Umbilical cord (tissue), 2 donors: ENCODE data around the gene USB1. TPM values are rescaled to one million over a fixed set of nuclear protein-coding genes. Genes with fewer than 3 reads are reported as not detected.
A peak's percentile ranks its signal among the peaks of the same experiment; 100 is the strongest.
"Not testable (repeated sequence)": the region's sequence is repeated elsewhere in the genome, so short reads cannot be mapped to it uniquely, and the experiment has no call there.

Experiments used
- DNase-seq: peaks from one replicate; pipeline ENCODE4 v3.0.0-alpha.2; 2015; ENCODE audit warnings: low spot score
- total RNA-seq: library from RNA; depleted of rRNA; stranded (reverse); fragments of >200 nt; gene quantifications from one replicate; pipeline ENCODE4 v1.2.3, GENCODE V29; 2014; ENCODE audit warnings: low replicate concordance; ENCODE audit not compliant: insufficient read depth

The USB1 gene
- total RNA-seq, 1 donor from 2014 or later: 41.4 TPM

- no peak for DNase-seq
Measured at GRCh38 chr16:57970319-57970718, 30.9 kb upstream of the USB1 start.

DNA sequence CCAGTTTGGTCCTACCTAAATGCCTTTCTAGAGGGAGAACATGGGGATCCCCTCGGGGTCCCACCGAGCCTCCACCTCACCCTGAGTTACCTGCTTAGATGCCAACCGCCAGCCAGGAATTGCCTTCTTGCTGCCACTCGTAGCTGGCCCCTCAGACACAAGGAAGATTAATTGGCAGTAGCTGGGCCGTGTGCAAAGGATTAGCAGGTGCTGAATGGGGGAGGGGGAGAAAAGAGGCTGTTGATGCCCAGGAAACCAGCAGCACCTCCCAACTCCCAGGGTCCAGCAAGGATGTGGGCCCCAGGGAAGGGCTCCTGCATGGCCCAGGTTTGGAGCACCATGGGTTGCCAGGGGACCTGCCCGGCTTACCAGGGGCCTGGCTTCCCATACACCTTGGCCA is 30.2 kb upstream of the USB1 start, which contains the start of gene CNGB1:
Gene CNGB1, minus strand, starts transcription at position 159 of the 400 bp plus-strand sequence. CDS start 3,842 bp downstream, outside the sequence.
- DNase-seq: no peak

GRCh38 chr16:57971848-57972247 is 29.4 kb upstream of the USB1 start:
- no peak for DNase-seq

DNA sequence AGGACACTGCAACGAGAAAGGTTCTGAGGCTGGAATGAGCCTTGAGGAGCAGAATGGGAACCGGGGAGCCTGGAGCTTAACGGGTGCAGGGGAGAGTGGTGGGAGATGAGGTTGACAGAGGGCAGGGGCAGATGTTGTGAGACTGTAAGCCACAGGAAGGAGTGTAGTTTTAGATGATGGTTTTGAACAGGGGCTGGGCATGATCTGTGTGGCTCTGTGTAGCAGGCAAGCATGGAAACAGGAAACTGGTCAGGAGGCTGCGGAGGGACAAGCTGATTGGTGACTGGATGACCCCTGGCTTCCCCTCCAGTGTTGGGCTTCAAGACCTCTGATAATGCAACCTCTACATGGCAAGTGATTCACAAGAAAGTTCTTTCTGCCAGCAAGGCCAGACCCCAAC is 28.9 kb upstream of the USB1 start:
- DNase-seq: no peak

GRCh38 chr16:57976331-57976796 is 24.8 kb upstream of the USB1 start:
- peak; percentile 29 for DNase-seq

DNA sequence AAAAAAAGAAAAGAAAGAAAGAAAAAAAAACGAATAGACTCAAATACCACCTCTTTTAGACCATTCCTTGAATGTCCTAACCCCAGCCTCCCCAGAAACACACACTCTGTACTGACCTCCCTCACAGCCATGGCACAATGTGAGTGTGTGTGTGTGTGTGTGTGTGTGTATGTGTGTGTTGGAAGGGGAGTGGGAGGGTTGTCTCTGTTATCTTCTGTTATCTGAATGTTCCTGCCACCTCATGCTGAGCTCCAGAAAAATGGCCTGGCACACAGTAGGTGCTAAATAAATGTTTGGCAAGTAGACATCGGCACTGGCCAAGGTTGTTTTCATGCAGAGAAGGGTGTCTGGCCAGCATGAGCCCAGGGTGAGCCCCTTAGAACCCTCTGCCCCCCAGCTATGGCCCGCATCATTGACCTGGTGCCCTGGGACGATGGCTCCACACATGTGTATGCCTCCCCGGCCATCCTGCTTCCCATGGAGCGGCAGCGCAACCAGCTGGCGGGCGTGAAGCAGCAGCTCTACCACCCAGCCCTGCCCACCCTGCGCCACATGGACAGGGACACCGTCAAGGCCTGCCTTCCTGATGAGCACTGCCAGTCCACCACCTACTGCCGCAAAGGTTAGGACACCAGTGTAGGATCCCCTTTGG is 23.7 kb upstream of the USB1 start:
- DNase-seq: no peak

GRCh38 chr16:57978070-57978465 is 23.1 kb upstream of the USB1 start:
- DNase-seq: not testable (repeated sequence)

GRCh38 chr16:57979006-57979585 is 22.1 kb upstream of the USB1 start:
- DNase-seq: no peak

DNA sequence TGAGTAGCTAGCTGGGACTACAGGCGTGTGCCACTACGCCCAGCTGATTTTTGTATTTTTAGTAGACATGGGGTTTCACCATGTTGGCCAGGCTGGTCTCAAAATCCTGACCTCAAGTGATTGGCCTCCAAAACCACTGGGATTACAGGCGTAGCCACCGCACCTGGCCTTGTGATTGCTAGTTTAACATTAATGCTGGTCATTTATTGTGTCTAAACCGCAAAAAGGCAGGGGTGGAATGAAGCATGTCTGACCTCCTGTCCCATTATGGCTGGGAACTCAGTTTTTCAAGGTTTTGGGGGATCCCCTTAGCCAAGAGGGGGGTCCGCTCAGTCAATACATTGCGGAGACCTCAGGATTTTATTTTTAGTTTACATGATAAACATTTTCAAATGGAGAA is 19.6 kb upstream of the USB1 start:
- DNase-seq: no peak

- no peak for DNase-seq
Measured at GRCh38 chr16:57982385-57982784, 18.8 kb upstream of the USB1 start.

DNA sequence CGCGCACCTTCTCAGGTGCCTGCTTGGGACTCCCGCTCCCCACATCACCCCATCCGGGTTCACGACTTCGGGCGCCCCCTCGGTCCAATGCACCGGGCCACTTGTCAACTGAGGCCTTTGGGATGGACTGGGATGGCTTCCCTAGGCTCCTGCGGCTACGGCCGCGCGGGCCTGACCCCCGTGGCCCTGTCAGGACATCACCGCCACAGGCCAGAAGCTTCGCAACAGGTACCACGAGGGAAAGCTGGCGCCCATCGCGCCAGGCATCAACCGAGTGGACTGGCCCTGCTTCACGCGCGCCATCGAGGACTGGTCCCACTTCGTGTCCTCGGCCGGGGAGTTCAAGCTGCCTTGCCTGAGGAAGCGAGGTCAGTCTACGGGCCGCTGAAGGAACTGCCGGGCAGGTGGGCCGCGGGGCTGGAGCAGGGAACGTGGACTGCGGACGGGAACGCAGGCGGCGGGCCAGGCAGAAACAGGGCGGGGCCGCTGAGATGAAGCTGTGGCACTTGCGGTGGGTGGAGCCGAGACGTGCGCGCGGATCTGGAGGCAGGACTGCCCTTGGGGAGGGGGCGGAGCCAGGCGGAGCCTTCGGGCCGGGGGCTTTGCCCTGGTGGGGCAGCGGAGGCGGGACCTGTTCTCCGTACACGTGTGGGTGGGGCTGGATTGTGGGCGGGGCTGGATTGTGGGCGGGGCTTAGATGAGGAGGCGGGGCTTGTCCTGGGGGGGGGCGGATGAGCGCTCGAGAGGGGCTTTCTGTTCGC is 16.6 kb upstream of the USB1 start:
- peak; percentile 91 for DNase-seq

DNA sequence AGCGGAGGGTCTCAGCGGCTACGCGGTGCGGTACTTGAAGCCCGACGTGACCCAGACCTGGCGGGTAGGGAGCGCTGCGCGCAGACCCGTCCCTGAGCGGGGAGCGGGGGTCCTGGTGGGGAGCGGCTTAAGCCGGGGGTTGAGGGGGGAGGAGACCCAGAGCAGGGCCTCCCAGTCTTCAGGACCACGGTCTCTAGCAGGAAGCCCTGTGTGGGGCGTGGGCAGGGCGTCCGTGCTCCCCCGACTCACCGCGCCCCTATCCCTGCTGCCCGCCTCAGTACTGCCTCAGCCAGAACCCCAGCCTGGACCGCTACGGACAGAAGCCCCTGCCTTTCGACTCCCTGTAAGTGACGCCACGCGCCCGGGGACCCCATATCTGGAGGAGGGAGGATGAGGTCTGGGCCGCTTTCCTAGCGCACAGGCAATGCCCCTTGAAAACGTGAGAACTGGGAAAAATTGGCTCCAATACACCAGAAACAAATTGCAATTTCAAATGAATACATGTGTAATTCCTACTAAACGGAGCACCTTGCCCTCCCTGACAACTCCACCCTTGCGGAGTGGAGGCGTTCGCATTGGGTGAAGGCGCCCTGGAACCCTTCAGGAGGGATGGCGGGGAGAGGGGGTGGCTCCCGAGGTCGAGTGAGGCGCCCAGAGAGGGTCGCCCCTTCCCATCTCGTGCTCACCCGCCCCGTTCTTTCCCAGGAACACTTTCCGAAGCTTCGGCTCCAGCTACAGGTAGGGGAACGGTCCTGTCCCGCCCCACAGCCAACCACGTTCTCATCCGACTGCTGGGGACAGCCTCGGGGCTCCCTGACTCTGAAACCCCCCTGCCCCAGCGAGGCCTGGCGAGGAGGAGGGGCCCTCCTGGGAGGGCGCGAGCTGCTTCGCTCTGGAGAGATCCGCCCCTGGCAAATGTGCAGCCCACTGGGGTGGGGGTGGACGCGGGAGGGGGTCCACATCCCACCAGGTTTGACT is 15.7 kb upstream of the USB1 start:
- peak; percentile 40 for DNase-seq

GRCh38 chr16:57986196-57986595 is 15.0 kb upstream of the USB1 start:
- no peak for DNase-seq

DNA sequence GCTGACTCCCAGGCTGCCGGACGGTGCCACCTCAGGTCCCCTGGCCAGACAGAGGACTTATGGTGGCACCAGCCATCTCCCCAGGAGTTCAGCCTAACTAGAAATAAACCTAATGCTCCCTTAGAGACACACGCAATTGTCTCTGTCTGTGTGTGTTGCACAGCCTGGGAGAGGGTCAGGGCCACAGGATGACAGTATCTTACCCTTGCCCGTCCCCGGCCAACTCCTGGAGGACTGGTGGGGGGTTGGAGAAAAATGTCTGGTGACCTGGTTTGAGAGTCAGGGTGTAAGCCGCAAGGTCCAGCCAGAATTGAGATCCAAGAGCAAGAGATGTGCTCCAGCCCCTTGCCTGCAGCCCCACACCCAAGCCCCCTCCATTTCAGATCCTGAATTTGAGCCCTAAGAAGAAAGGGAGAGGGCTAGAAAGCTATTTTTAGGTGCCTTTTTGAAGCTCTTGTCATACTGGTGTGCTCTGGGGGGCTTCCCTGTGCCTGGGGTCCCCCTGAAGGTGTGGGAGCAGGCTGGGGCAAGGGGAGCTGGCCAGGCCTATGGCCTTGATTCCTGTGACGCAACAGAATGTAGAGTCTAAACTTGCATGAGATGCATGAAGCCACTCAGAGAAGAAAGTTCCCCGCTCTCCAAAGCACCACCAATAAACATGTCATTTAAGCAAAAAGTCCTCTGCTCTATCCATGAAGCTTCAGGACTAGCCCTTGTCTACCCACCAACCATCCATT is 13.6 kb upstream of the USB1 start:
- DNase-seq: no peak

- DNase-seq: no peak
Measured at GRCh38 chr16:57988929-57989328, 12.3 kb upstream of the USB1 start.

DNA sequence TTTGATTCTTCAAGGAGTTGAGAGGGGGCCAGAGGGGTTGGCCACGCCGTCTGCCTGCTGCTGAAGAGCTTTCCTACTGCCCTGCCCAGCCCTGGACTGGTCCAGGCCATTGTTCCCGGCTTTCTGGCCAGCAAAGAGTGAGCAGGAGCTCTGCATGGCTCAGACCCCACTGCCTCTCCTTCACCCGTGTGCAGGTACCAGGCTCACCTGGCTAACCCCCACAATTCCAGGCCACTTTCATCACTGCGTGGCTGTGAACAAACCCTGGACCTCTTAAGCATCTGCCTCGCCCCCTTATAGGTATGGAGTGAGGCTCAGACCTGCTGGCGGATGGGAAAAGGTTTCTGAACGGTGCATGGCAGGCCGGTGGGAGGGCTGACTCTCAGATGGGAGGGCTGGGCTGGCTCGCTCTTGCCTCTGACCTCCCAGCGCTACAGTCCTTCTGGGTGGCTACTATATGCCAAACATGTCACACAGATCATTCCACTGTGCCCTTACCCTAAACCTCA is 9.6 kb upstream of the USB1 start:
- DNase-seq: no peak

DNA sequence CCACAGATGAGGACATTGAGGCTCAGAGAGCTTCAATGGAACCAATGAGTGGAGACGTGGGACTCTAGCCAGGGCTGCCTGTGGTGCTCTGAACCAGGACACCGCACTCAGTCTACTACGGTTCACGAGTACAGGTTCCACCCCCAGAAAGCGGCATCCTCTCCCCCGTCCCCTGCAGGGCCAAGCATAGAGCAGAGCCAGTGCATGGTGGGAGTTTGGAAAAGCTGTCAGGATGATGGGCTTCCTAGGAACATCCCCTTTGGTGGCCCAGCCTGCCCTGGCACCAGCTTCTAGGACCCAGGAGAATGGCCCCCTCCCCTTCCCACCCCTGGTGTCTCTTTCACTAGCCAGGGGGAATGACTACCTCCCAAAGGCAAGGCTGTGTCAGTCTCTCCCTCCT is 9.1 kb upstream of the USB1 start:
- no peak for DNase-seq

- DNase-seq: no peak
Measured at GRCh38 chr16:57993438-57993837, 7.8 kb upstream of the USB1 start.

- no peak for DNase-seq
Measured at GRCh38 chr16:57993897-57994296, 7.3 kb upstream of the USB1 start.

- no peak for DNase-seq
Measured at GRCh38 chr16:57994361-57994760, 6.8 kb upstream of the USB1 start.

DNA sequence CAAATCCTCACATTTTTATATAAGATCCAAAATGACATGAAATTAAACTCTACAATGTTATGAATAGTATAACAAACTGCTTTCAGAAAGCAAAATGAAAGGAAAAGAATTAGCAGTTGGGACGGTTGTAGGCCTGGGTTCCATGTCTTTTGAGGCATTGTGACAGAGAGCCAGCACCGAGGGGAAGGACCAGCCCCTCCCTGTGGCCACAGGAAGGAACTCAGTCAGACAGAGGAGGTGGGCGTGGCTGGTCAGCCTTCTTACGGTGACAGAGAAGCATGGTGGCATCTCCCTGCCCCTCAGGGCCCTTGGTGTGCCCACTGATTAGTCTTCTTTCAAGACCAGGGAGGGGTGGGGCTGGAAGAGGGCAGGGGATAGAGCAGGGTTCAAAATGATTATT is 6.4 kb upstream of the USB1 start:
- no peak for DNase-seq
